SKM-1 treated with dmso at 0.1 percent for 144 hours (cell line): Measurements from ENCODE around the gene SZRD1.

ENCODE experiments used
- DNase-seq: peaks from one replicate; lab custom pipeline; 2025; ENCODE audit not compliant: unreplicated experiment; lab: John Stamatoyannopoulos, UW

SZRD1 gene

GRCh38 chr1:16393570-16394521 lies 26.8 kb downstream of the SZRD1 start:
- no peak for DNase-seq

GRCh38 chr1:16394977-16395376 lies 27.9 kb downstream of the SZRD1 start:
- DNase-seq = no peak

- no peak for DNase-seq
These were observed 29.5 kb downstream of the SZRD1 start for GRCh38 chr1:16396591-16396990.

GRCh38 chr1:16397120-16397519 lies 30.1 kb downstream of the SZRD1 start:
- no peak for DNase-seq

GRCh38 chr1:16398371-16398953 lies 31.4 kb downstream of the SZRD1 start:
- DNase-seq = no peak

- DNase-seq = no peak
These were observed 35.7 kb downstream of the SZRD1 start for GRCh38 chr1:16402742-16403141.

GRCh38 chr1:16405441-16405840 lies 38.4 kb downstream of the SZRD1 start:
- DNase-seq = no peak

- no peak for DNase-seq
These were observed 39.8 kb downstream of the SZRD1 start for GRCh38 chr1:16406868-16407267.

- DNase-seq = no peak
These were observed 42.6 kb downstream of the SZRD1 start for GRCh38 chr1:16409536-16410152.

GRCh38 chr1:16410803-16411202 lies 43.8 kb downstream of the SZRD1 start:
- DNase-seq = no peak

GRCh38 chr1:16413191-16413590 lies 46.1 kb downstream of the SZRD1 start:
- DNase-seq = no peak

GRCh38 chr1:16418823-16419425 lies 51.9 kb downstream of the SZRD1 start:
- DNase-seq = peak; percentile 34

- DNase-seq = no peak
These were observed 53.5 kb downstream of the SZRD1 start for GRCh38 chr1:16420424-16421118.

- DNase-seq = no peak
These were observed 54.2 kb downstream of the SZRD1 start for GRCh38 chr1:16421201-16421600.

GRCh38 chr1:16422041-16422440 lies 55.0 kb downstream of the SZRD1 start:
- DNase-seq = no peak

GRCh38 chr1:16425125-16426025 lies 58.3 kb downstream of the SZRD1 start:
- DNase-seq = no peak

- no peak for DNase-seq
These were observed 63.6 kb downstream of the SZRD1 start for GRCh38 chr1:16430606-16431005.

GRCh38 chr1:16433030-16433429 lies 66.0 kb downstream of the SZRD1 start:
- DNase-seq = no peak

GRCh38 chr1:16434007-16434406 lies 67.0 kb downstream of the SZRD1 start:
- DNase-seq = no peak

- no peak for DNase-seq
These were observed 67.5 kb downstream of the SZRD1 start for GRCh38 chr1:16434501-16434900.
